ENCODE results near the gene NUCB2.
A peak's percentile ranks its signal among the peaks of the same experiment; 100 is the strongest.

Gene NUCB2

GRCh38 chr11:17268902-17269301 is 7.6 kb upstream of the NUCB2 start:
- DNase-seq (ENCODE audit: low spot score): no peak

- no peak for DNase-seq (ENCODE audit: low spot score)
These were observed 3.7 kb upstream of the NUCB2 start for GRCh38 chr11:17272801-17273200.

- no peak for DNase-seq (ENCODE audit: low spot score)
These were observed 3.3 kb upstream of the NUCB2 start for GRCh38 chr11:17273211-17273610.

- no peak for DNase-seq (ENCODE audit: low spot score)
These were observed 2.8 kb upstream of the NUCB2 start for GRCh38 chr11:17273668-17274282.

GRCh38 chr11:17275400-17276235 is 921 bp upstream of the NUCB2 start:
- no peak for DNase-seq (ENCODE audit: low spot score)

GRCh38 chr11:17277024-17277584 is 565 bp downstream of the NUCB2 start:
- peak; percentile 38 for DNase-seq (ENCODE audit: low spot score)

- DNase-seq (ENCODE audit: low spot score): no peak
These were observed 4.1 kb downstream of the NUCB2 start for GRCh38 chr11:17280494-17281127.

- no peak for DNase-seq (ENCODE audit: low spot score)
These were observed 9.8 kb downstream of the NUCB2 start for GRCh38 chr11:17286332-17286731.

- DNase-seq (ENCODE audit: low spot score): no peak
These were observed 10.5 kb downstream of the NUCB2 start for GRCh38 chr11:17287058-17287457.

- DNase-seq (ENCODE audit: low spot score): no peak
These were observed 15.2 kb downstream of the NUCB2 start for GRCh38 chr11:17291710-17292109.

- DNase-seq (ENCODE audit: low spot score): no peak
These were observed 16.8 kb downstream of the NUCB2 start for GRCh38 chr11:17293311-17293710.

- DNase-seq (ENCODE audit: low spot score): no peak
These were observed 17.5 kb downstream of the NUCB2 start for GRCh38 chr11:17294033-17294432.

- no peak for DNase-seq (ENCODE audit: low spot score)
These were observed 20.5 kb downstream of the NUCB2 start for GRCh38 chr11:17296852-17297559.

GRCh38 chr11:17298302-17298701 is 21.8 kb downstream of the NUCB2 start:
- DNase-seq (ENCODE audit: low spot score): no peak

- no peak for DNase-seq (ENCODE audit: low spot score)
These were observed 23.8 kb downstream of the NUCB2 start for GRCh38 chr11:17300372-17300771.

GRCh38 chr11:17313349-17314231 is 37.1 kb downstream of the NUCB2 start:
- no peak for DNase-seq (ENCODE audit: low spot score)

GRCh38 chr11:17314232-17314547 is 37.7 kb downstream of the NUCB2 start:
- DNase-seq (ENCODE audit: low spot score): peak; percentile 58

GRCh38 chr11:17314904-17315426 is 38.4 kb downstream of the NUCB2 start:
- DNase-seq (ENCODE audit: low spot score): no peak

GRCh38 chr11:17328871-17329494 is 52.4 kb downstream of the NUCB2 start:
- DNase-seq (ENCODE audit: low spot score): no peak

GRCh38 chr11:17331669-17332068 is 55.1 kb downstream of the NUCB2 start:
- no peak for DNase-seq (ENCODE audit: low spot score)
